NB4 (cell line): ENCODE results near the gene TPMT.

Experiments used
- CTCF ChIP-seq: IDR thresholded peaks from one replicate; pipeline ENCODE4 v1.5.1; 2012; ENCODE audit warnings: low read depth, low read length
- MYC ChIP-seq: IDR thresholded peaks from 2 replicates; pipeline ENCODE4 v1.6.1; 2011; ENCODE audit warnings: low read depth, low read length

GRCh38 chr6:18168264-18168663 is 13.4 kb upstream of the TPMT start:
- TF ChIP-seq MYC: no peak
- TF ChIP-seq CTCF: no peak
